OCI-LY3 (cell line): ENCODE measurements around the gene TARBP1.

ENCODE experiments used
- CTCF ChIP-seq: fragments of 200-600, 300-600 bp; sonication (generic); IDR thresholded peaks from 2 replicates; pipeline ENCODE4 v1.5.1; 2014; ENCODE audit warnings: antibody characterized with exemption, low read length, low read depth
- EZH2phosphoT487 ChIP-seq: fragments of 200-600 bp; shearing (Covaris generic); IDR thresholded peaks from 2 replicates; pipeline ENCODE4 v1.6.1; 2018; ENCODE audit warnings: antibody characterized with exemption, mixed run types, low read depth

DNA sequence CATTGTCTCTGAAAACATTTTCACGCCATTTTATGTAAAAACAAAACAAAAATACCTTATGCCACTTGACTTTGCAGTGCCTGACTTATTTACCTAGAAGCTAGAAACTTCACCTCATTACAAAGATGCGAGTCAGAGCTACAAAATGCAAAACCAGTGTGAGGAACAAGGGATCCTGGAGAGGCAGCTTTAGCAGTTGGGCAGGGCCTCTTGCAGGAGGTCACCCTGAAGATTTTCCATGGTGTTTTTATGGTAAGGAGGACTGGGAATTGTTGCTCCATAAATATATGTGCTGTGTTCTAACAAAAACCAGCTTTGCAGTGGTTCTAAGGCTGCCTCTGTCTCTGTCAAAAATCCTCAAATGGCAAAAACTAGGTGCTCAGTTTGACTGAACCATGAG is 36.4 kb upstream of the TARBP1 start:
- no peak for TF ChIP-seq EZH2phosphoT487
- TF ChIP-seq CTCF = no peak
